GM10266 (cell line): ENCODE measurements around the gene NOX5.

ENCODE experiments used
- DNase-seq: peaks from one replicate; pipeline ENCODE4 v3.0.0; 2012; ENCODE audit errors: extremely low spot score
- CTCF ChIP-seq: IDR thresholded peaks from 2 replicates; pipeline ENCODE4 v1.5.1; 2012; ENCODE audit warnings: mild to moderate bottlenecking, low read depth; ENCODE audit not compliant: control insufficient read depth, insufficient read depth; ENCODE audit errors: missing control alignments

NOX5 gene

DNA sequence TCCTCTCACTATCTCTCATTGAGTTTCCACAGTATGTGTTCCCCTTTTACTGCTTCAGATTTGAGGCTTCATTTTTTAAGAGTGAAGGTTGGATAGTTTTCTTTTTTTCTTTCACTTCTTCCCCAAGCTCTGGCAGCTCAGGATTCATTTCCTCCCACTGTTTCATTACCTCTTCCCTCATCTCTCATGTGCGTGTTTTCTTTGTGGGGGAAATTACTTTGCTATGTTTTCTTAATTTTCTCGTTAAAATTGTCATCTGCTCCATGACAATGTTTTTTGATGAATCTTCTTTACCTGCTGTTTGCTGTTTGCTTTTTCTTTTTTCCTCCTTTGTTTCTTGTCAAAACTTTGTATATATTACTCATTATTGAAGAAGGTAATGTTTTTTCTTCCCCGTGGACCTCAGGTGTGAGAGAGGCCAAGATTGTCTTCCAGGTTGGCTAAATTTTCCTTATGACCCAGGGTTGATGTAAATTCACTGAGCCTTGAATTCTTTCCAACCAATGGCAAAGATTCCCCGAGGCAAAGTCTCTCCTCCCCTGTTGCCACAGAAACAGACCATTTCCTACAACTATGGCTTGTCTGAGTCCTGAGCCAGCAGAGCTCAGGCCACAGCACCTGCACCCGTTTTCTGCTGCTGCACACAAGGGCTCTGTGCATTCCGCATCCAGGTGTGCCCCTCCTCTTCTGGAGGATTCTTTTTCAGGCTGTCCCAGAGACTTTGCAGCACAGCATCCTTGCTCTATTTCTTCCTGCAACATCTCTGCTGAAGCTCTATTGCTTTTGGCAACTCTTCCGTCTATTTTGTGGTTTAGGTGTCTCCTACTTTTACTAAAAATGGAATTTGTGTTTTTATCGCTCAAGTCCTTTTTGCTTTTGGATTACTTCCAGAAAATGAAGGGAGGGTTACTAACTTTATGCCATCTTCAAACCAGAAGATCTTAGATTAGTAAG lies 66.1 kb downstream of the NOX5 start:
- TF ChIP-seq CTCF = no peak
- no peak for DNase-seq

- no peak for DNase-seq
- TF ChIP-seq CTCF = no peak
Measured at GRCh38 chr15:69081310-69082004, 67.0 kb downstream of the NOX5 start.

GRCh38 chr15:69082021-69082502 lies 67.6 kb downstream of the NOX5 start:
- TF ChIP-seq CTCF = no peak
- DNase-seq = no peak

- DNase-seq = no peak
- TF ChIP-seq CTCF = no peak
Measured at GRCh38 chr15:69082554-69082953, 68.1 kb downstream of the NOX5 start.

GRCh38 chr15:69084404-69085030 lies 70.0 kb downstream of the NOX5 start:
- no peak for TF ChIP-seq CTCF
- no peak for DNase-seq

DNA sequence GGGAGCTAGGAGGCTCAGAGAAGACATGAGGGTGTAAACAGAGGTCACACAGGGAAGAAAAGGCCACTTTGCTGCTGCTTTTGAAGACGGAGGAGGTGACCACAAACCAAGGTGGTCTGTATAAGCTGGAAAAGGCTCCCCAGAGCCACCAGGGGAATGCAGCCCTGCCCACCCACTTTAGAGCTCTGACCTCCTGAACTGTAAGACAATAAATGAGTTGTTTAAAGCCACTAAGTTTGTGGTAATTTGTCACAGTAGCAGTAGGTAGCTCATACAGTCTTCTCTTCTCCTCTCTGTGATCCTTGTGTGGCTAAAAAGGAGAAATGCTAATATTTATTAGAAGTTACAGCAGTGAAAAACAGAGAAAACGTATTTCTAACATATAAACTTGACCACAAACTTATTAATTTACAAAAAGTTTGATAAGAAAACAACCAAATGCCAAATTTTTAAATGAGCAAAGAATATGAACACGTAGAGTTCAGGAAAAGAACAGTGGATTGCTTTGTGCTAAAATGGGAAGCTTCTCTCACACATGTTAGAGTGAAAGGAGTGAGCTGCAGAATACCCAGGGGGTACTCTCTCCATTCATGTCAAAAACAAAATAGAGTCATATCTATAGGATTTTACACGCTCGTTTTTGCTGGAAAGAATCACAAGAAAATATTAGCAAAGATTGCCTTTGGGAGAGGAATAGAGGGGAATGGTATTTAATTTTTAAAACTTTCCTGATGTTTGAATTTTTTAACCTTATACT lies 71.0 kb downstream of the NOX5 start:
- DNase-seq = no peak
- TF ChIP-seq CTCF = no peak
